Measurements from ENCODE around the gene COBL. TPM values are rescaled to one million over a fixed set of nuclear protein-coding genes. Genes with fewer than 3 reads are reported as not detected.

The COBL gene
- total and polyA plus RNA-seq, 9 of the 15 experiments (the other 6 are each of a cell fraction or from before 2014, with no cell fraction given) = 0.01 to 2.4 (median 0.09) TPM; not detected in 3

DNA sequence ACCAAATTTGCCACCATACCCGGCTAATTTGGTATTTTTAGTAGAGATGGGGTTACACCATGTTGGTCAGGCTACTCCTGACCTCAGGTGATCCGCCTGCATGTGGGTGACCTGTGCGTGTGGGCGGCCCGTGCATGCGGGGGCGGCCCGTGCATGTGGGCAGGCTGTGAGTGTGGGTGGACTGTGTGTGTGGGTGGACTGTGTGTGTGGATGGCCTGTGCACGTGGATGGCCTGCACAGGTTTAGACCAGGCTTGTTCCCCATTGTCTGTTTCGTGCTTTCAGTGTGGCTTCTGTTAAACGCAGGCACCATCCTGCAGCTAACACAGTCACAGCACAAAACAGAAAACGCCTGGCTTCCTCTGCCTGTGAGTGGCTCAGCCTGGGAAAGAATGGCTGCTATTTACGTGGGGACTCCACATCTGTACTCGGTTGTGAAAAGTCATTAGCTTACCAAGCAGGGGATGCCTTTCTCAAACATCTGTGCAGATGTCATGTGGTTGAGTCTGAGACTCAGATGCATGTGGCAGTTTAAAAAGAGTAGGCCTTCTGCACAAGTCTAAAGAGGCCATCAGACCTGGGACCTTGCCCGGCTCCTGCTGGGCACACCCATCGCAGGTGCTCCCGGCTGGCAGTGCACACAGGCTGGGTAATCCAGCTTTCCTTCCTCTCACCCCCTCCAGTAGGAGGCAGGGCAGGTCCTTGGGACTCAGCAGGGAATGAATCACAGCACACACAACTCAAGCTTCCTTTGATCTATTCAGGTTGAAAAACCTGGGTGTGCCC is 91.6 kb downstream of the COBL start (continued):
- TF ChIP-seq CTCF (IDR thresholded peaks at IDR 0.05 in 2 of 3, conservative IDR thresholded peaks at IDR 0.05 in 1 of 3; ENCODE audit: insufficient read depth in 2 of 3, low read depth in 1 of 3, low read length in 3 of 3) (peak; percentile 30 to 36 (median 32); a peak in 2 of 6 replicates), HMG20B (CRISPR knock-in tag; IDR thresholded peaks at IDR 0.05) (no peak), SETDB1 (IDR thresholded peaks at IDR 0.05; ENCODE audit: low read length) (no peak), ILF3 (IDR thresholded peaks at IDR 0.05; ENCODE audit: borderline replicate concordance) (no peak), TOE1 (IDR thresholded peaks at IDR 0.05; ENCODE audit: borderline replicate concordance) (no peak), TOE1 (CRISPR knock-in tag; IDR thresholded peaks at IDR 0.05; ENCODE audit: borderline replicate concordance, low read depth) (no peak), BCL6 (CRISPR knock-in tag; IDR thresholded peaks at IDR 0.05) (no peak), EGR1 (conservative IDR thresholded peaks at IDR 0.05) (peak; percentile 90)

GRCh38 chr7:51223505-51223904 is 93.1 kb downstream of the COBL start:
- FAIRE-seq (no peak), DNase-seq (ENCODE audit: extremely low read depth in 1 of 4, low spot score in 3 of 4) (no peak), ATAC-seq (no peak)
- in situ Hi-C loops (cut with MboI) (no loop called here), intact Hi-C loops (cut with micrococcal nuclease) (loop anchor here (10.0 kb wide), 1 partner anchor 141 kb away; no protein-coding TSS in a partner anchor)
- no peaks in the 10 kb centered on the region; the same call in 1 of the 2 replicates for H4K20me1 ChIP-seq (replicated peaks; ENCODE audit: control insufficient read depth, insufficient read depth, low read length)
- peaks cover 6 to 54% of the 10 kb centered on the region in 2 experiments; a peak in 4 of 5 replicates for H3K27me3 ChIP-seq (ENCODE audit: control insufficient read depth in 2 of 2, insufficient read depth in 2 of 2, low read length in 2 of 2)
- no peak overlapping the region for H2AFZ ChIP-seq (ENCODE audit: low read depth, low read length)
- POLR2A ChIA-PET = no interaction called here
- H3K4me2 ChIP-seq (ENCODE audit: insufficient read depth, low read length) = no peak overlapping the region
- WGBS (ENCODE audit: insufficient coverage, low coverage, missing lambda C conversion rate) = 0% methylated on average over 2 of the region's 2 CpGs
- H3K36me3 ChIP-seq (ENCODE audit: control insufficient read depth, insufficient read depth, low read length) = no peaks in the 10 kb centered on the region
- H3K9ac ChIP-seq (ENCODE audit: insufficient read depth in 1 of 2, low read depth in 2 of 2, low read length in 2 of 2) = no peak overlapping the region
- peaks cover 3% of the 10 kb centered on the region for H3K9me1 ChIP-seq (ENCODE audit: control insufficient read depth, insufficient read depth, low read length)
- H3K9me3 ChIP-seq (replicated peaks; ENCODE audit: control insufficient read depth, insufficient read depth, low read depth, low read length) = no peaks in the 10 kb centered on the region
- no peaks in the 10 kb centered on the region for H3K4me1 ChIP-seq (replicated peaks in 1 of 2; ENCODE audit: control insufficient read depth in 2 of 2, insufficient read depth in 2 of 2, low read length in 2 of 2)
- H3K79me2 ChIP-seq (ENCODE audit: control insufficient read depth, insufficient read depth, low read length) = no peaks in the 10 kb centered on the region
- no peak overlapping the region for H3K27ac ChIP-seq (ENCODE audit: extremely low read depth, low read depth, low read length)
- BruUV-seq (replicated peaks) = no TSS peak
- no peak overlapping the region for H3K4me3 ChIP-seq
- TF ChIP-seq NEUROD1 (IDR thresholded peaks at IDR 0.05; ENCODE audit: borderline replicate concordance, low read depth, low read length, partially characterized antibody) (no peak), CEBPB (tag; IDR thresholded peaks at IDR 0.05) (no peak)
- CTCF ChIA-PET (ENCODE audit: low intra/inter-chr PET ratio) = no interaction called here
